T-helper 1 cell (primary cell): ENCODE results near the gene ZC3H12D.

Experiments used
- DNase-seq, 5 donors: peaks; one replicate each; pipeline ENCODE4 v3.0.0-alpha.2; 2012 to 2020

The ZC3H12D gene

GRCh38 chr6:149441740-149442139 is 43.1 kb downstream of the ZC3H12D start:
- DNase-seq, result no peak

GRCh38 chr6:149440735-149441671 is 43.8 kb downstream of the ZC3H12D start:
- no peak for DNase-seq

GRCh38 chr6:149439626-149440025 is 45.2 kb downstream of the ZC3H12D start:
- no peak for DNase-seq

GRCh38 chr6:149438855-149439254 is 46.0 kb downstream of the ZC3H12D start:
- DNase-seq, result no peak

- no peak for DNase-seq
These were observed 47.6 kb downstream of the ZC3H12D start for GRCh38 chr6:149437212-149437611.

GRCh38 chr6:149436647-149437046 is 48.2 kb downstream of the ZC3H12D start:
- DNase-seq, result no peak

GRCh38 chr6:149435919-149436586 is 48.8 kb downstream of the ZC3H12D start:
- DNase-seq, result no peak

GRCh38 chr6:149433881-149434280 is 50.9 kb downstream of the ZC3H12D start:
- DNase-seq, result no peak

- DNase-seq, result no peak
These were observed 51.4 kb downstream of the ZC3H12D start for GRCh38 chr6:149433405-149433804.

GRCh38 chr6:149431905-149432775 is 52.7 kb downstream of the ZC3H12D start:
- peak; percentile 67 to 87 (median 80) for DNase-seq

GRCh38 chr6:149429427-149430360 is 55.1 kb downstream of the ZC3H12D start:
- DNase-seq, result no peak

- DNase-seq, result no peak
These were observed 56.2 kb downstream of the ZC3H12D start for GRCh38 chr6:149428606-149429005.

GRCh38 chr6:149425754-149426153 is 59.1 kb downstream of the ZC3H12D start:
- no peak for DNase-seq

GRCh38 chr6:149425224-149425623 is 59.6 kb downstream of the ZC3H12D start:
- DNase-seq, result no peak

- DNase-seq, result no peak
These were observed 60.8 kb downstream of the ZC3H12D start for GRCh38 chr6:149423964-149424440.

GRCh38 chr6:149422581-149422980 is 62.2 kb downstream of the ZC3H12D start:
- no peak for DNase-seq

- DNase-seq, result no peak
These were observed 63.7 kb downstream of the ZC3H12D start for GRCh38 chr6:149421132-149421531.

- no peak for DNase-seq
These were observed 65.0 kb downstream of the ZC3H12D start for GRCh38 chr6:149419696-149420404.

GRCh38 chr6:149414821-149415220 is 70.0 kb downstream of the ZC3H12D start:
- no peak for DNase-seq

GRCh38 chr6:149414009-149414408 is 70.8 kb downstream of the ZC3H12D start:
- DNase-seq, result no peak

- no peak for DNase-seq
These were observed 74.3 kb downstream of the ZC3H12D start for GRCh38 chr6:149410557-149410956.
